Neural crest cell (in vitro differentiated cells): ENCODE data around the gene CALR3. TPM values are rescaled to one million over a fixed set of nuclear protein-coding genes. Genes with fewer than 3 reads are reported as not detected.

ENCODE experiments used
- DNase-seq: peaks from one replicate; pipeline ENCODE4 v3.0.0; 2021; ENCODE audit warnings: low read depth, mixed read lengths, low spot score
- H3K27ac Mint-ChIP-seq: one replicate; pipeline ENCODE4 v1.8.0; 2021; ENCODE audit warnings: mild to moderate bottlenecking, mixed read lengths; ENCODE audit not compliant: unreplicated experiment
- H3K27me3 Mint-ChIP-seq: 2 replicates; pipeline ENCODE4 v1.8.0; 2021; ENCODE audit warnings: low read depth, mild to moderate bottlenecking, mixed read lengths
- H3K36me3 Mint-ChIP-seq: 2 replicates; pipeline ENCODE4 v1.8.0; 2021; ENCODE audit warnings: low read depth, mild to moderate bottlenecking, mixed read lengths
- H3K4me1 Mint-ChIP-seq: 2 replicates; pipeline ENCODE4 v1.8.0; 2021; ENCODE audit warnings: mixed read lengths
- H3K4me3 Mint-ChIP-seq: one replicate; pipeline ENCODE4 v1.8.0; 2021; ENCODE audit warnings: mild to moderate bottlenecking, mixed read lengths
- H3K9me3 Mint-ChIP-seq: 2 replicates; pipeline ENCODE4 v1.8.0; 2021; ENCODE audit warnings: mixed read lengths
- total RNA-seq: library from RNA; stranded (reverse); gene quantifications from 2 replicates; pipeline ENCODE4 v1.2.1, GENCODE V29; 2021
- TF ChIP-seq, protein P1 (sequence below): fragments of 200-600 bp; sonication (generic); conservative IDR thresholded peaks from 2 replicates; pipeline ENCODE4 v1.5.0; 2021; ENCODE audit warnings: antibody characterized with exemption, mild to moderate bottlenecking

Gene CALR3
- total RNA-seq, 1 donor from 2014 or later: not detected

DNA sequence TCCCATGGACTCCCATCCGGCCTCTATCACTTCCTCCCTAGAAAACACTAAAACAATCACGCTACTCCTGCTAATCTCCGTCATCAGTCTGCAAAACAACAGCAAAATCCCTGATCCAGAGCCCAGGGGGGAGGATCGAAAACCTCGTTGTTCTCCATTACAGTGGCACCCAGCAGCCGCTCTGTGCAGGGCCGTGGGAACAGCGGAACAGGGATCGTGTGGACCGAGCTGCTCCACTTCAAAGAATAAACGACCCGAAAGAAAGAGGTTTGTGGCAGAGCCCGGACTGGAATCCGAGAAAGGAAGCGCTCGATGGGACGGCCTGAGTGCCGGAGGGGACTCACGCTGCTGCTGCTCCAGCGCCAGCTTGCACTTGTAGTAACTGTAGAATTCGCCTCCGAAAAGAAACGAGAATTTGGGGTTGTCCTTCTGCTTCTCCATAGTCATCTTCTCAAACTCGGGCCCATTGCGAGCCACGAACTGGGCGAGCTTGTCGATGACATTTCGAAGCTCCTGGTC lies 45.6 kb upstream of the CALR3 start:
- peaks cover 31% of the 10 kb centered on the region for H3K4me1 Mint-ChIP-seq
- H3K36me3 Mint-ChIP-seq: peaks cover 19% of the 10 kb centered on the region
- H3K27ac Mint-ChIP-seq: peak overlapping the region; percentile 85
- H3K4me3 Mint-ChIP-seq: peak overlapping the region; percentile 93
- DNase-seq: no peak
- H3K9me3 Mint-ChIP-seq: no peaks in the 10 kb centered on the region
- H3K27me3 Mint-ChIP-seq: no peaks in the 10 kb centered on the region
- TF ChIP-seq, protein P1, sequence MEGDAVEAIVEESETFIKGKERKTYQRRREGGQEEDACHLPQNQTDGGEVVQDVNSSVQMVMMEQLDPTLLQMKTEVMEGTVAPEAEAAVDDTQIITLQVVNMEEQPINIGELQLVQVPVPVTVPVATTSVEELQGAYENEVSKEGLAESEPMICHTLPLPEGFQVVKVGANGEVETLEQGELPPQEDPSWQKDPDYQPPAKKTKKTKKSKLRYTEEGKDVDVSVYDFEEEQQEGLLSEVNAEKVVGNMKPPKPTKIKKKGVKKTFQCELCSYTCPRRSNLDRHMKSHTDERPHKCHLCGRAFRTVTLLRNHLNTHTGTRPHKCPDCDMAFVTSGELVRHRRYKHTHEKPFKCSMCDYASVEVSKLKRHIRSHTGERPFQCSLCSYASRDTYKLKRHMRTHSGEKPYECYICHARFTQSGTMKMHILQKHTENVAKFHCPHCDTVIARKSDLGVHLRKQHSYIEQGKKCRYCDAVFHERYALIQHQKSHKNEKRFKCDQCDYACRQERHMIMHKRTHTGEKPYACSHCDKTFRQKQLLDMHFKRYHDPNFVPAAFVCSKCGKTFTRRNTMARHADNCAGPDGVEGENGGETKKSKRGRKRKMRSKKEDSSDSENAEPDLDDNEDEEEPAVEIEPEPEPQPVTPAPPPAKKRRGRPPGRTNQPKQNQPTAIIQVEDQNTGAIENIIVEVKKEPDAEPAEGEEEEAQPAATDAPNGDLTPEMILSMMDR: no peak

DNA sequence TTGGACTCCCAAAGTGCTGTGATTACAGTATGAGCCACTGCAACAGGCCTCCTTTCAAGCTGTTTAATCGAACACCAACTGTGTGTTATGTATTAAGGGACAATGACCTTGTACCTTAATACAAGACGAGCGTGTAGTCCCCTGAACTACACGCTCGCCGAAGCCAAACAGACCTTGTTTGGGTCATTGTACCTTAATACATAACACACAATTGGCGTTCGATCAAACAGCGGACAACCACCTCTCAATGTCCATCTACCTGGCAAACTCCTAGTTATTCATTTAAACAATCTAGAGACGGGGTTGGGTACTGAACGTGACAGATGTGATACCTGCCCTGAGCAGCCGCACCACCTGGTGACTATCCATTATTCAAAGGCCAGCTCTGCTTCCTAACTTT lies 45.0 kb upstream of the CALR3 start:
- TF ChIP-seq, protein P1: no peak
- Mint-ChIP-seq H3K4me3 (peak overlapping the region; percentile 93), H3K27me3 (no peaks in the 10 kb centered on the region), H3K9me3 (no peaks in the 10 kb centered on the region), H3K4me1 (peaks cover 31% of the 10 kb centered on the region), H3K27ac (peak overlapping the region; percentile 85), H3K36me3 (peaks cover 19% of the 10 kb centered on the region)
- no peak for DNase-seq

DNA sequence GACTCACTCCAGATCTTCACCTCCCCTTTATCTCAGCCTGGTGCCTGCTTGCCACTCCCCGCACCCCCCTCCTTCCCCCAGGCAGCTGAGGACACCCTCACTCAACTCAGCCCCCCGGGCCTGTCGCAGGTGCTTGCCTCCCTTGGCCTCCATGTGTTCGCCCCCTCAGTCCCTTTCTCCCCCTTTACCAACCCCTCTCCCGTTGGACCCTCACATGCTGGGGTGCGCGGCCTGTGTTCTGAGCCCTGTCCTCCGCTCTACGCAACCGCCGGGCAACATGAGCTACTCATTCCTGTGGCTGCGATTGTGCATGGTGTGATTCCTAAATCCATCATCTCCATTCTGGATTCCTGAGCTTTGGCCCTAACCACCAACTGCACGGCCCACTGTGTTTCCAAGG lies 41.1 kb upstream of the CALR3 start:
- TF ChIP-seq, protein P1: no peak
- H3K36me3 Mint-ChIP-seq: peaks cover 19% of the 10 kb centered on the region
- H3K9me3 Mint-ChIP-seq: no peaks in the 10 kb centered on the region
- peak overlapping the region; percentile 36 for H3K4me3 Mint-ChIP-seq
- H3K4me1 Mint-ChIP-seq: peaks cover 15% of the 10 kb centered on the region
- H3K27me3 Mint-ChIP-seq: no peaks in the 10 kb centered on the region
- H3K27ac Mint-ChIP-seq: no peak overlapping the region
- no peak for DNase-seq

DNA sequence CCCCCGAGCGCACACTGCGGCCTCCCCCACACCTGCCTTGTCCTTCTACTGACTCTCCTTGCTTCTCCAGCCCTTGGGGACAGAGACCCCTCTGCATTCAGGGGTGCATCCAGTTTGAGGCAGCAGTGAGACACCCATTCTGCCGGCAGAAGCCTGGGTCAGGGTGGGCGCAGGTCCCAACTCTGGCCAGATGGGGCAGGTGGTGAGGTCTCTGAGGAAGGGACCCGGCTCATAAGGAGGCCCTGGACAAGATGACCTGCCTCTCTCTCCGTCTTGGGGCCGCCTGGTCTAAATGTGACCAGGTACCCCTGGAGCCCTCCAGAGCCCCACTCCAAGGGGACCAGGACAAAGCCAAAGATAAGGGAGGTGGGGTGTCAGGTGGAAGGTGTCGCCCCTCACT lies 40.2 kb upstream of the CALR3 start:
- Mint-ChIP-seq H3K4me1 (peaks cover 9% of the 10 kb centered on the region), H3K4me3 (peak overlapping the region; percentile 27), H3K36me3 (peaks cover 19% of the 10 kb centered on the region), H3K9me3 (no peaks in the 10 kb centered on the region), H3K27ac (no peak overlapping the region), H3K27me3 (no peaks in the 10 kb centered on the region)
- TF ChIP-seq, protein P1: no peak
- no peak for DNase-seq

DNA sequence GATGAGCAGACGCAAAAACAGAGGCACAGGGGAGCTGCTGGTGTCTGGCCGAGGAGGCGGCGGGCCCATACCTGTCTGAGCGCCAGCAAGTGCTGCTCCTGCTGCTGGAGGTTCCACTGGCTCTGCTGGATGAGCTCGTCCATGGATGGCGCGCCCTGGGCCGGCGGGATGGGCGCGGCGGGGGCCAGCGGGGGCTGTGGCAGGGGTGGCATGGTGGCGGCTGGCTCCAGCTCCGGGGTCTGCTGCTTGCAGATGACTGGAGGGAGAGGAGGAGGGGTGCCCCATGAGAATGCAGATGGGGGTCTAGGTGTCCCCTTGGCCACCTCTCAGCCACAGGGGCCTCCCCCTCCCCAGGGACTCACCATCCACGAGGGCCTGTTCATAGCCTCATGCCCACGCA lies 39.4 kb upstream of the CALR3 start:
- H3K4me1 Mint-ChIP-seq: peaks cover 6% of the 10 kb centered on the region
- TF ChIP-seq, protein P1: no peak
- no peak overlapping the region for H3K27ac Mint-ChIP-seq
- H3K27me3 Mint-ChIP-seq: no peaks in the 10 kb centered on the region
- no peaks in the 10 kb centered on the region for H3K9me3 Mint-ChIP-seq
- DNase-seq: no peak
- peak overlapping the region; percentile 27 for H3K4me3 Mint-ChIP-seq
- peaks cover 19% of the 10 kb centered on the region for H3K36me3 Mint-ChIP-seq
